ENCODE measurements around the gene HOXC9.
"Not testable (repeated sequence)": the region's sequence is repeated elsewhere in the genome, so short reads cannot be mapped to it uniquely, and the experiment has no call there.

HOXC9 gene

GRCh38 chr12:54041097-54041690 is 41.2 kb downstream of the HOXC9 start:
- DNase-seq = no peak

- DNase-seq = not testable (repeated sequence)
Measured at GRCh38 chr12:54042033-54042432, 42.1 kb downstream of the HOXC9 start.

GRCh38 chr12:54042970-54043853 is 43.3 kb downstream of the HOXC9 start:
- no peak for DNase-seq

GRCh38 chr12:54044425-54045103 is 44.6 kb downstream of the HOXC9 start:
- no peak for DNase-seq

GRCh38 chr12:54045401-54045800 is 45.4 kb downstream of the HOXC9 start:
- DNase-seq = no peak

GRCh38 chr12:54045868-54046521 is 46.0 kb downstream of the HOXC9 start:
- no peak for DNase-seq

GRCh38 chr12:54046809-54047159 is 46.8 kb downstream of the HOXC9 start:
- DNase-seq = no peak

- no peak for DNase-seq
Measured at GRCh38 chr12:54047160-54047963, 47.4 kb downstream of the HOXC9 start.

- no peak for DNase-seq
Measured at GRCh38 chr12:54047964-54048303, 48.0 kb downstream of the HOXC9 start.

GRCh38 chr12:54048406-54049093 is 48.6 kb downstream of the HOXC9 start:
- DNase-seq = no peak

GRCh38 chr12:54049108-54049507 is 49.1 kb downstream of the HOXC9 start:
- no peak for DNase-seq

- DNase-seq = no peak
Measured at GRCh38 chr12:54050482-54050810, 50.5 kb downstream of the HOXC9 start.

- no peak for DNase-seq
Measured at GRCh38 chr12:54051026-54051842, 51.3 kb downstream of the HOXC9 start.

- no peak for DNase-seq
Measured at GRCh38 chr12:54051874-54052437, 52.0 kb downstream of the HOXC9 start.

- DNase-seq = no peak
Measured at GRCh38 chr12:54052438-54053002, 52.6 kb downstream of the HOXC9 start.
